Measurements from ENCODE around the gene SOWAHB.

SOWAHB gene

DNA sequence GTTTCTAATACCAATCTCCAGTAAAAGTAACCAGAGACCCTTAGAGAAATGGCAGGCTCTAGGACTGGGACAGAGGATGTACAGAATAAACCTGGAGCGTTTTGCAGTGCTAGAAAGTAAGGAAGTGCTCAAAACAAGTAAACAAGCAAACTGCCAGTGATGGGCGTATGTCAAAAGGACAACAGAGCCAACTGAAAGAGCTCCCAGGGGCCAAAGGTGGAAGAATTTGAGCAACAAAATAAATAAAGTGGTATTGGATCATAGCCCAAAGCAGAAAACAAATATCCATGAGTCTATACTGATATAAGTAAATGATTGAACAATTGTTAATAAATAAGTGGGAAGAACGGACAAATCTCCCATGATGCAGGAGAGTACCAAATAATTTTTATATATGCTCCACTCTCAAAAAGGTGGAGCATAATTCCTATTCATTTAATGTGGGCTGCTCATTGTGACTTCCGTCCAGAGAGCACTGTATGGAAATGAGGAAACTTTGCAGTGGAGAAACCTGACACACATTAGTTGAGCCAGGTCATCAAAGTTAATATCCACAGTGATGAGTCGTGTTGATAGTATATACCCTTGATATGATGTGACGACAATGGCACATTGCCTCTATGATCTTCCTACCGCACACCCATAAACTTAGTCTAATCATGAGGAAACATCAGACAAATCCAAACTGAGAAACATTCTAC is 33.8 kb upstream of the SOWAHB start:
- H3K27ac ChIP-seq = no peak overlapping the region
- TF ChIP-seq, protein P1, sequence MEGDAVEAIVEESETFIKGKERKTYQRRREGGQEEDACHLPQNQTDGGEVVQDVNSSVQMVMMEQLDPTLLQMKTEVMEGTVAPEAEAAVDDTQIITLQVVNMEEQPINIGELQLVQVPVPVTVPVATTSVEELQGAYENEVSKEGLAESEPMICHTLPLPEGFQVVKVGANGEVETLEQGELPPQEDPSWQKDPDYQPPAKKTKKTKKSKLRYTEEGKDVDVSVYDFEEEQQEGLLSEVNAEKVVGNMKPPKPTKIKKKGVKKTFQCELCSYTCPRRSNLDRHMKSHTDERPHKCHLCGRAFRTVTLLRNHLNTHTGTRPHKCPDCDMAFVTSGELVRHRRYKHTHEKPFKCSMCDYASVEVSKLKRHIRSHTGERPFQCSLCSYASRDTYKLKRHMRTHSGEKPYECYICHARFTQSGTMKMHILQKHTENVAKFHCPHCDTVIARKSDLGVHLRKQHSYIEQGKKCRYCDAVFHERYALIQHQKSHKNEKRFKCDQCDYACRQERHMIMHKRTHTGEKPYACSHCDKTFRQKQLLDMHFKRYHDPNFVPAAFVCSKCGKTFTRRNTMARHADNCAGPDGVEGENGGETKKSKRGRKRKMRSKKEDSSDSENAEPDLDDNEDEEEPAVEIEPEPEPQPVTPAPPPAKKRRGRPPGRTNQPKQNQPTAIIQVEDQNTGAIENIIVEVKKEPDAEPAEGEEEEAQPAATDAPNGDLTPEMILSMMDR (IDR thresholded peaks at IDR 0.05) = no peak
- no peaks in the 10 kb centered on the region for H3K36me3 ChIP-seq
- H3K27me3 ChIP-seq = no peaks in the 10 kb centered on the region
- H3K4me1 ChIP-seq (ENCODE audit: control insufficient read depth in 1 of 2, insufficient read depth in 1 of 2, low read depth in 1 of 2, low read length in 1 of 2) = no peaks in the 10 kb centered on the region
- H3K4me3 ChIP-seq (ENCODE audit: low read depth in 1 of 2, low read length in 1 of 2) = no peak overlapping the region
- no peaks in the 10 kb centered on the region for H3K9me3 ChIP-seq

GRCh38 chr4:76931087-76931486 is 33.1 kb upstream of the SOWAHB start:
- no peak overlapping the region for H3K4me3 ChIP-seq (ENCODE audit: low read depth in 1 of 2, low read length in 1 of 2)
- no peaks in the 10 kb centered on the region for H3K9me3 ChIP-seq
- no peaks in the 10 kb centered on the region for H3K4me1 ChIP-seq (ENCODE audit: control insufficient read depth in 1 of 2, insufficient read depth in 1 of 2, low read depth in 1 of 2, low read length in 1 of 2)
- no peaks in the 10 kb centered on the region for H3K36me3 ChIP-seq
- TF ChIP-seq, protein P1 (IDR thresholded peaks at IDR 0.05) = no peak
- no peak overlapping the region for H3K27ac ChIP-seq
- H3K27me3 ChIP-seq = no peaks in the 10 kb centered on the region

DNA sequence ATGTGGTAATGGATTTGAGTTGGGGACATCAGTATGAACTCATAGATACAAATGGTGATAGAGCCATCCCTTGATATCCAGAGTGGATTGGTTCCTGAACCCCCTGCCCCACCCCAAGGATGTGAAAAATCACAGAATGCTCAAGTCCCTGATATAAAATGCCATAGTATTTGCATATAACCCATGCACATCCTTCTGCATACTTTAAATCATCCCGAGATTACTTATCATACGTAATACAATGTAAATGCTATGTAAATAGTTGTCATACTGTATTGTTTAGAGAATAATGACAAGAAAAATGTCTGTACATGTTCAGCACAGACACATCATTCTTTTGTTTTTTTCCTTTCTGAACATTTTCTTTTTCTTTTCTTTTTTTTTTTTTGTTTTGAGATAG is 32.7 kb upstream of the SOWAHB start:
- Histone ChIP-seq H3K4me3 (ENCODE audit: low read depth in 1 of 2, low read length in 1 of 2) (no peak overlapping the region), H3K27ac (no peak overlapping the region), H3K4me1 (ENCODE audit: control insufficient read depth in 1 of 2, insufficient read depth in 1 of 2, low read depth in 1 of 2, low read length in 1 of 2) (no peaks in the 10 kb centered on the region), H3K36me3 (no peaks in the 10 kb centered on the region), H3K9me3 (no peaks in the 10 kb centered on the region), H3K27me3 (no peaks in the 10 kb centered on the region)
- TF ChIP-seq, protein P1 (IDR thresholded peaks at IDR 0.05) = no peak

- Histone ChIP-seq H3K9me3 (no peaks in the 10 kb centered on the region), H3K4me1 (ENCODE audit: control insufficient read depth in 1 of 2, insufficient read depth in 1 of 2, low read depth in 1 of 2, low read length in 1 of 2) (no peaks in the 10 kb centered on the region), H3K36me3 (no peaks in the 10 kb centered on the region), H3K27ac (no peak overlapping the region), H3K4me3 (ENCODE audit: low read depth in 1 of 2, low read length in 1 of 2) (no peak overlapping the region), H3K27me3 (no peaks in the 10 kb centered on the region)
- TF ChIP-seq, protein P1 (IDR thresholded peaks at IDR 0.05) = no peak
These were observed 28.9 kb upstream of the SOWAHB start for GRCh38 chr4:76926841-76927240.

- H3K27ac ChIP-seq = no peak overlapping the region
- TF ChIP-seq, protein P1 (IDR thresholded peaks at IDR 0.05) = no peak
- no peaks in the 10 kb centered on the region for H3K9me3 ChIP-seq
- H3K36me3 ChIP-seq = no peaks in the 10 kb centered on the region
- H3K27me3 ChIP-seq = no peaks in the 10 kb centered on the region
- H3K4me1 ChIP-seq (ENCODE audit: control insufficient read depth in 1 of 2, insufficient read depth in 1 of 2, low read depth in 1 of 2, low read length in 1 of 2) = no peaks in the 10 kb centered on the region
- no peak overlapping the region for H3K4me3 ChIP-seq (ENCODE audit: low read depth in 1 of 2, low read length in 1 of 2)
These were observed 25.8 kb upstream of the SOWAHB start for GRCh38 chr4:76923619-76924357.
